ENCODE data around the gene CLPSL1. TPM values are rescaled to one million over a fixed set of nuclear protein-coding genes. Genes with fewer than 3 reads are reported as not detected.
"Not testable (repeated sequence)": the region's sequence is repeated elsewhere in the genome, so short reads cannot be mapped to it uniquely, and the experiment has no call there.

The CLPSL1 gene, protein sequence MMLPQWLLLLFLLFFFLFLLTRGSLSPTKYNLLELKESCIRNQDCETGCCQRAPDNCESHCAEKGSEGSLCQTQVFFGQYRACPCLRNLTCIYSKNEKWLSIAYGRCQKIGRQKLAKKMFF
- total RNA-seq: not detected in 2 replicates

DNA sequence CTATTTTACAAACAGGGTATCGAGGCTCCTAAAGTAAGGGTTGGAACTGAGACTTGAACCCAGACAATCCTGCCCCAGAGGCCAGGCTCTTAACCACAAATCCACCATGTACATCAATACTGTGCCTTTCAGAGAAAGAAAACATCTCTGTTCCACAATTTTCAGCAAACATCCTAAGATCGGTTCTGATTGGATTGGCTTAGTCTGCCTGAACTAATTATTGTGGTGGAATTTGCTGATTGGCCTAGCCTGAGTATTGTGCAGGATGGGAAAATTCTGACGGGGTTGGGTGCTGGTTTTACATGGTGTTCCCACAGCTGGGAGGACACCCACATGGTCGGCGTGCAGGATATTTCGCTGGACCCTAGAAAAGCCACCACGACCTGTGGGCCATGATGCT is at the start of gene CLPSL1:
TSS of gene CLPSL1 (plus strand) at position 301 of the 400 bp plus-strand sequence. CDS start at position 393, 92 bp downstream.
- DNase-seq (ENCODE audit: low read depth): no peak
- TF ChIP-seq, protein P1, sequence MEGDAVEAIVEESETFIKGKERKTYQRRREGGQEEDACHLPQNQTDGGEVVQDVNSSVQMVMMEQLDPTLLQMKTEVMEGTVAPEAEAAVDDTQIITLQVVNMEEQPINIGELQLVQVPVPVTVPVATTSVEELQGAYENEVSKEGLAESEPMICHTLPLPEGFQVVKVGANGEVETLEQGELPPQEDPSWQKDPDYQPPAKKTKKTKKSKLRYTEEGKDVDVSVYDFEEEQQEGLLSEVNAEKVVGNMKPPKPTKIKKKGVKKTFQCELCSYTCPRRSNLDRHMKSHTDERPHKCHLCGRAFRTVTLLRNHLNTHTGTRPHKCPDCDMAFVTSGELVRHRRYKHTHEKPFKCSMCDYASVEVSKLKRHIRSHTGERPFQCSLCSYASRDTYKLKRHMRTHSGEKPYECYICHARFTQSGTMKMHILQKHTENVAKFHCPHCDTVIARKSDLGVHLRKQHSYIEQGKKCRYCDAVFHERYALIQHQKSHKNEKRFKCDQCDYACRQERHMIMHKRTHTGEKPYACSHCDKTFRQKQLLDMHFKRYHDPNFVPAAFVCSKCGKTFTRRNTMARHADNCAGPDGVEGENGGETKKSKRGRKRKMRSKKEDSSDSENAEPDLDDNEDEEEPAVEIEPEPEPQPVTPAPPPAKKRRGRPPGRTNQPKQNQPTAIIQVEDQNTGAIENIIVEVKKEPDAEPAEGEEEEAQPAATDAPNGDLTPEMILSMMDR (IDR thresholded peaks at IDR 0.05; ENCODE audit: insufficient read depth, low read depth, low read length): no peak
- H3K4me3 ChIP-seq (ENCODE audit: low read depth, low read length): no peak within 1 kb of the TSS

DNA sequence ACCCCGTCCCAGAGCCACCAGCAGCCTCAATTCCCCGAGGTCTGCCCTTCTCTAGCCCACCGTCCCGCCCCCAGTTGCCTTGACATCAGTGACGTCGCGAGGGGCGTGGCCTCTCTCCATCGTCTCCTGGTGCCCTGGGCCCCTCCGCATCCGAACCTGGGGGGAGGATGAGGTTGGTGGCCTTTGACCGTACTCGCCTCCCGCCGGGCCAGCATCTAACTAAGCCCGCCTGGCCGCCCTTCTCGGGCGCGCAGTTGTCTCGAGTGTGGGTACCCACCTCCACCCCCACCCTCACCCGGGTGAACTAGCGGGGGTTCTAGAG is 49.4 kb upstream of the CLPSL1 start:
- H3K4me3 ChIP-seq (ENCODE audit: low read depth, low read length): peak overlapping the region; percentile 64
- TF ChIP-seq, protein P1 (IDR thresholded peaks at IDR 0.05; ENCODE audit: insufficient read depth, low read depth, low read length): no peak
- peak; percentile 94 for DNase-seq (ENCODE audit: low read depth)

DNA sequence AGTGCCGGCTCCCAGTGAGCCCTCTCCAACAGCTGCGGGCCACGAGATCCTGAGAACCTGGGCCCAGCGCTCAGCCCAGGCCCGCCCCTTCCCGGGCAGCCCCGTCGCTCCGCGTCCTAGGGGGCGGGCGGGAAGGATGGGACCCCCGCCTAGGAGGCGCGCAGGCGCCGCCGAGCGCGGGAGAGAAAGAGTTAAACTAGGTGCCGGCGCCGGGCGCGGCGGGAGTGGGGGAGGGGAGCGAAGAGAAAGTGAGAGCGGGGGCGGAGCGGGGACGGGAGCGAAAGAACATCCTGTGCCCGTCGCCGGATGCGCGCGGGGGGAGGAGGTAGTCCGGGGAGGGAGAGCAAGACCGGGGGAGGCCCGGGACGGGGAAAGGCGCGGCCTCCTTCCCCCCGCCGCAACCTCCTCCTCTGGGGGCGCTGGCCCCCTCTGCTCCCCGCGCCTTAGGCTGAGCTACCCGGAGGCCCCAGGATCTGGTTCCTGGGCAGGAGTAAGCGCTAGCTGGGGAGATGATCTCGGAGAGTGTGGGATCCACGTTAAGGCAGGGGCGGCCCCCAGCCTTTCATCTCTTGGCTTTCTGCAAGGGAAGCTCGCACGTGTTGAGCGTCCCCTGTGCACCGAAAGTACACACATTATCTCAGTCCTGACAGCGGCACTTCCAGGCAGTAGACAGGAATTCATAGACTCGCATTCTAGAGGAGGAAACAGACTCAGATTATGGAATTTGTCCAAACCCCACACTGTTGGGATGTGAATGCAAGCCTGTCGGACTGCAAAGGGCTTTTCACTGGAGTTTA is 48.9 kb upstream of the CLPSL1 start:
- DNase-seq (ENCODE audit: low read depth): peak; percentile 98
- TF ChIP-seq, protein P1 (IDR thresholded peaks at IDR 0.05; ENCODE audit: insufficient read depth, low read depth, low read length): peak; percentile 3

DNA sequence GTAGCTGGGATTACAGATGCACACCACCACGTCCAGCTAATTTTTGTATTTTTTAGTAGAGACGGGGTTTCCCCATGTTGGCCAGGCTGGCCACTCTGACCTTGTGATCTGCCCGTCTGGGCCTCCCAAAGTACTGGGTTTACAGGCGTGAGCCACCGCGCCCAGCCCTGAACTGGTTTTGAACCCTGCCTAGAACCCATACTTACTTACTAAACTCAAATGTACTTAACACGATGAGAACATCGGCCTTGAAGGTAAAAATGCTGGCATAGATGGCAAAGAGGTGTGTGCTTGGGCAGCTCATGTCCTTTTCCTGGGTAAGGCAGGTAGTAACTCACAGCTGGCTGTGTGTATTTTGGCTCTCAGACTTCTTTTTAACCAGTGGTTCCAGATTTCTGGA is 47.2 kb upstream of the CLPSL1 start:
- TF ChIP-seq, protein P1 (IDR thresholded peaks at IDR 0.05; ENCODE audit: insufficient read depth, low read depth, low read length): no peak
- no peak overlapping the region for H3K4me3 ChIP-seq (ENCODE audit: low read depth, low read length)
- no peak for DNase-seq (ENCODE audit: low read depth)

More for the DNA sequence above, 48.9 kb upstream of the CLPSL1 start:
- peak overlapping the region; percentile 64 for H3K4me3 ChIP-seq (ENCODE audit: low read depth, low read length)

DNA sequence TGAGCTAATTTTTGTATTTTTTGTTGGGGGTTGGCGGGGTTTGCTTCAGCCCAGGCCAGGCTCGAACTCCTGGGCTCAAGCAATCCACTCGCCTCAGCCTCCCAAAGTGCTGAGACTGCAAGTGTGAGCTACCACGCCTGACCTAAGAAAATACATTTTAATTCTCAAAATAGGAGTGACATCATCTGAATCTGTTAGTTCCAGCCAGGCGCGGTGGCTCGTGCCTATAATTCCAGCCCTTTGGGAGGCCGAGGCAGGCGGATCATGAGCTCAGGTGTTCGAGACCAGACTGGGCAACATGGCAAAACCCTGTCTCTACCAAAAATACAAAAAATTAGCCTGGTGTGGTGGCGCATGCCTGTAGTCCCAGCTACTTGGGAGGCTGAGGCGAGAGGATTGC is 46.5 kb upstream of the CLPSL1 start:
- not testable (repeated sequence) for DNase-seq (ENCODE audit: low read depth); H3K4me3 ChIP-seq (ENCODE audit: low read depth, low read length)

DNA sequence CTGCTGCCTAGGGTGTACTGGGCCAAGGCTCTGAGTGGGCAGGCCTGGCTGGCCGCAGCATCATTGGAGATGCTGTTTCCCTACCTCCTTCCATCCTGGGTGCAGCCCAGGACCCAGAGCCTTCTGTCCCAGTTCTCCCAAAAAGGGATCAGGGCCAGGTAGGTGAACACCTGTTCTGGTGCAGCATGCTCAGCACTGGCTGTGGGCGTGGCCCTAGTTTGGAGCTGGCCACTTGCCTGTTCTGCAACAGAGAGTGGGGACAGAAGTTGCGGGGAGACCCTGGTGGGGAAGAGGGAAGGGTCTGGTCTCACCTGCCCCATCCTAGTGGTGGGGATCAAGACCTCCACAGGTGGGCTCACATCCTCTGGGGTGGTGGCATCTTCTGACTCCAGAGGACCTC is 45.4 kb upstream of the CLPSL1 start:
- DNase-seq (ENCODE audit: low read depth): no peak
- H3K4me3 ChIP-seq (ENCODE audit: low read depth, low read length): no peak overlapping the region
- TF ChIP-seq, protein P1 (IDR thresholded peaks at IDR 0.05; ENCODE audit: insufficient read depth, low read depth, low read length): no peak

DNA sequence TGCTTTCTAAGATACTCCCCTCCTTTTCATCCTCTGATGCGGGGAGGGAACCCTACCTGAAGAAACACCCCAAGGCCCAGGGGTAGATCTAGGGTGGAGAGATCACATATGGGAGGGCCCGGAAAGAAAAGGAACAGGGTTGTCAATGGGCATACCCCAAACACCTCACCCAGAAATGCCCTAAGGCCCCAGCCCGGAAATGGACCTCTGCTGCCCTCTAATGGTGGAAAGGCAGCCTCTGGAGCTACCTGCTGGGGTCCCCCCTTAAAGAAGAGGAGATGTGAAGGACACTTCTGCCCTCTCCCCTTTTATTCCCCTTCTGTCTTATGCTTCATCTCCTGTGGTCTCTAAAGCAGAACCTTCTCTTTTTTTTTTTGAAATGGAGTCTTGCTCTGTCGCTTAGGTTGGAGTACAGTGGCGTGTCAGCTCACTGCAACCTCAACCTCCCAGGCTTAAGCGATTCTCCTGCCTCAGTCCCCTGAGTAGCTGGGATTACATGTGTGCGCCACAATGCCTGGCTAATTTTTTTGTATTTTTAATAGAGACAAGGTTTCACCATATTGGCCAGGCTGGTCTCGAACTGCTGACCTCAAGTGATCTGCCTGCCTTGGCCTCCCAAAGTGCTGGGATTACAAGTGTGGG is 44.4 kb upstream of the CLPSL1 start:
- peak; percentile 73 for DNase-seq (ENCODE audit: low read depth)
- TF ChIP-seq, protein P1 (IDR thresholded peaks at IDR 0.05; ENCODE audit: insufficient read depth, low read depth, low read length): peak; percentile 95
- H3K4me3 ChIP-seq (ENCODE audit: low read depth, low read length): no peak overlapping the region
